GM12873 (cell line): ENCODE measurements around the gene GPC5.

ENCODE experiments used
- CTCF ChIP-seq: IDR thresholded peaks from 2 replicates; pipeline ENCODE4 v1.5.1; 2012; ENCODE audit warnings: low read depth, mild to moderate bottlenecking, moderate library complexity, low read length, control low read depth; ENCODE audit not compliant: insufficient read depth; ENCODE audit errors: missing control alignments

GPC5 gene

GRCh38 chr13:92259046-92259445 lies 860.6 kb downstream of the GPC5 start:
- TF ChIP-seq CTCF, result no peak

GRCh38 chr13:92259523-92259922 lies 861.1 kb downstream of the GPC5 start:
- TF ChIP-seq CTCF, result no peak

GRCh38 chr13:92260363-92260762 lies 861.9 kb downstream of the GPC5 start:
- TF ChIP-seq CTCF, result no peak

GRCh38 chr13:92262100-92262788 lies 863.8 kb downstream of the GPC5 start:
- no peak for TF ChIP-seq CTCF

- TF ChIP-seq CTCF, result no peak
These were observed 867.0 kb downstream of the GPC5 start for GRCh38 chr13:92265408-92265807.

GRCh38 chr13:92270990-92271389 lies 872.6 kb downstream of the GPC5 start:
- no peak for TF ChIP-seq CTCF

GRCh38 chr13:92272177-92272576 lies 873.8 kb downstream of the GPC5 start:
- no peak for TF ChIP-seq CTCF
